Hindlimb muscle (tissue), 1 donor: ENCODE data around the gene CEP164. TPM values are rescaled to one million over a fixed set of nuclear protein-coding genes. Genes with fewer than 3 reads are reported as not detected.

ENCODE experiments used
- DNase-seq: peaks from one replicate; pipeline ENCODE4 v3.0.0-alpha.2; 2013
- polyA plus RNA-seq: library from polyadenylated mRNA; unstranded; fragments of 120-200 nt; gene quantifications from one replicate; pipeline ENCODE4 v1.2.1, GENCODE V29; 2013; ENCODE audit not compliant: insufficient read length

CEP164 gene
- polyA plus RNA-seq, result 13.2 TPM

GRCh38 chr11:117327567-117328374 lies at the start of gene CEP164:
TSS of gene CEP164 (plus strand) at chr11:117327854. CDS start at chr11:117338587, 10,733 bp downstream.
- peak; percentile 95 for DNase-seq

DNA sequence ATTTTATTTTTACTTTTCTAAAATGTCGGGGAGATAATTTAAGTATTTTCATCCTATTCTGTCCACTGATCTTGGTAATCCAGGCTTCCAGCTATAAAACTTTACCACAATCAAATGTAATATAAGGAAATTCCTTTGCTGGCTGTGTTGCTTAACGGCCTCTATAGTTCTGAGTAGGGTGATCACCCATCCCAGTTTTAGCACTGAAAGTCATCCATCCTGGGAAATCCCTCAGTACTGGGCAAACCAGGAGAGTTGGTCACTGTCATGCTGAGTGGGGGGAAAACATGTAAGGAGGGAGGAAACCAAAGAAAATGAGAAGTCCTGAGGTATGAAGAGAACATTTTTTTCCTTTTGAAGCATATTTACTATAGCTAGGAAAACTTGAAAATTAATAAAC lies 49.3 kb upstream of the CEP164 start:
- no peak for DNase-seq

DNA sequence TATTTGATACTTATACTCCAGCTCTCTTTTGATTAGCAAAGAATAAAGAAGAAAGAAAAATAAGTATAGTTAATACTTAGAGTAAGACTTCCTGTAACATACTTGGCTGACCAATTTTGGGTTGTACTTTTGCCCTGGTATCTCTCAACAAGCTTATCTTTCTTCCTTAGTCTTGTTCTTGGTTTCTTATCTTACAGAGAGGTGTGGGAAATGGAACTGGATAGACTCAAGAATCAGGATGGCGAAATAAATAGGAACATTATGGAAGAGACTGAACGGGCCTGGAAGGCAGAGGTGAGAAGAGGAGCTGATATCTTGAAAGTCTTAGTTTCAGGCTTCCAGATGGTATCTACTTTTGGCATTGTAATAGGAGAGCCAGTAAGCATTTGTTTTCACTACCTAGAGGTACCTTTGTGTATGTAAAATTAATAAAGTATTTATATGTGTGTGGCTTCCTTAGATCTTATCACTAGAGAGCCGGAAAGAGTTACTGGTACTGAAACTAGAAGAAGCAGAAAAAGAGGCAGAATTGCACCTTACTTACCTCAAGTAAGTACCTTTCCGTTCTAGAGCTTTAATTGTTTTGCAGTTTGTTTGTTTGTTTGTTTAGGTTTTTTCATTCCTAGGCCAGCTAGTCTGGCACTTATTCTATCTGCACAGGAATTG lies 47.8 kb upstream of the CEP164 start:
- no peak for DNase-seq

DNA sequence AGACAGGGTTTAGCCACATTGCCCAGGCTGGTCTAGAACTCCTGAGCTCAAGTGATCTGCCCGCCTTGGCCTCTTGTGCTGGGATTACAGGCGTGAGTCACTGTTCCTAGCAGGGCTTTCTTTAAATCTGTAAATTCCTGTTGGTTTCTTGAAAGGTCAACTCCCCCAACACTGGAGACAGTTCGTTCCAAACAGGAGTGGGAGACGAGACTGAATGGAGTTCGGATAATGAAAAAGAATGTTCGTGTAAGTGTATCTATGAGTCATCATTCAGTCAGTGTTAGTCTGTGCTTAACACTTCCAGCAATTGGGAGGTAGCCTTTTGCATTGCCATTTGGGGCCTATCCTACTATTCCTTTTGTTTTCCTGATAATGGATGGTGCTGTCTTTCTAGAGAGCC lies 46.5 kb upstream of the CEP164 start:
- no peak for DNase-seq

DNA sequence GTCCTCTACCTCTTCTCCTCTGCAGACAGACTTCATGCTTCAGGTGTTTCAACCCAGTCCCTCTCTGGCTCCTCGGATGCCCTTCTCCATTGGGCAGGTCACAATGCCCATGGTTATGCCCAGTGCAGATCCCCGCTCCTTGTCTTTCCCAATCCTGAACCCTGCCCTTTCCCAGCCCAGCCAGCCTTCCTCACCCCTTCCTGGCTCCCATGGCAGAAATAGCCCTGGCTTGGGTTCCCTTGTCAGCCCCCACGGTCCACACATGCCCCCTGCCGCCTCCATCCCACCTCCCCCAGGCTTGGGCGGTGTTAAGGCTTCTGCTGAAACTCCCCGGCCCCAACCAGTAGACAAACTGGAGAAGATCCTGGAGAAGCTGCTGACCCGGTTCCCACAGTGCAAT lies 45.8 kb upstream of the CEP164 start:
- DNase-seq, result no peak

GRCh38 chr11:117282956-117283355 lies 44.7 kb upstream of the CEP164 start:
- no peak for DNase-seq

- no peak for DNase-seq
These were observed 43.6 kb upstream of the CEP164 start for GRCh38 chr11:117284053-117284452.

GRCh38 chr11:117286588-117286987 lies 41.1 kb upstream of the CEP164 start:
- no peak for DNase-seq

DNA sequence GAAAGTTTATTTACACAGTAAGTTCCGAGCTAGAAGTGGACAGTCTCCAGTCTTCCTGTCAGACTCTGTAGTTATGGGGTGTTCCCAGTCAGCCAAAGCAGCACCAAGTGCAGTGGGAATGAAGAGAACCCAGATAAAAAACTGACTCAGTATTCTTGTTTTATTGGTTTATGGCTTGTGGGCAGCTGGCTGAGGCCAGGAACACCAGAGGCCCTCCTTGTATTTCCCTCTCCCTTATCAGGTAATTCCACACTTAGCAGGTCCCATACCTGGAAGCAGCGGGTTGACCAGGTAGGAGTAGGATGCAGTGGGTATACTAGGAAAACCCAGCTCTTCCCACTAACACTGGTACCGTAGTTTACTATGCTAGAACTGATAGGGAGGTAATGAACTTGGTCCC lies 40.0 kb upstream of the CEP164 start:
- DNase-seq, result no peak

GRCh38 chr11:117289795-117290194 lies 37.9 kb upstream of the CEP164 start:
- no peak for DNase-seq

GRCh38 chr11:117290809-117291396 lies 36.8 kb upstream of the CEP164 start, which contains the start of gene BACE1-AS:
TSS of gene BACE1-AS (plus strand) at chr11:117291346.
- DNase-seq, result no peak

DNA sequence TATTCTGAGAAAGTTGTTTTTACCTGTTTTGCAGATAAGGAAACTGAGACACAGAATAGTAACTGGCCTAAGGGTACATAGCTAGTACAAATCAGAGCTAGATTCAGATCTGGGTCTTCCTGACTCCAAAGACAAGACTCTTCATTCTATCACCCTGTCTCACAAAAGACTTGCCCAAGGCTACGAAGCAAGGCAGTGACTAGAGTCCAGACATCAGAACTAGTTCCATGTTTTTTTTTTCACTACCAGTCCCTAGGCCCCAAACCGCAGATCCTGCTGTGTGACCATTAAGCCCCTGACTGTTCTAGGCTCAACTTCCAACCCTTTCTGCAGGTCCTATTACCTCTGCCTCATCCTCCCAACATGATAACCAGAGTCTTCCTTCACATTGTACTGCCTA lies 35.0 kb upstream of the CEP164 start:
- DNase-seq, result no peak

DNA sequence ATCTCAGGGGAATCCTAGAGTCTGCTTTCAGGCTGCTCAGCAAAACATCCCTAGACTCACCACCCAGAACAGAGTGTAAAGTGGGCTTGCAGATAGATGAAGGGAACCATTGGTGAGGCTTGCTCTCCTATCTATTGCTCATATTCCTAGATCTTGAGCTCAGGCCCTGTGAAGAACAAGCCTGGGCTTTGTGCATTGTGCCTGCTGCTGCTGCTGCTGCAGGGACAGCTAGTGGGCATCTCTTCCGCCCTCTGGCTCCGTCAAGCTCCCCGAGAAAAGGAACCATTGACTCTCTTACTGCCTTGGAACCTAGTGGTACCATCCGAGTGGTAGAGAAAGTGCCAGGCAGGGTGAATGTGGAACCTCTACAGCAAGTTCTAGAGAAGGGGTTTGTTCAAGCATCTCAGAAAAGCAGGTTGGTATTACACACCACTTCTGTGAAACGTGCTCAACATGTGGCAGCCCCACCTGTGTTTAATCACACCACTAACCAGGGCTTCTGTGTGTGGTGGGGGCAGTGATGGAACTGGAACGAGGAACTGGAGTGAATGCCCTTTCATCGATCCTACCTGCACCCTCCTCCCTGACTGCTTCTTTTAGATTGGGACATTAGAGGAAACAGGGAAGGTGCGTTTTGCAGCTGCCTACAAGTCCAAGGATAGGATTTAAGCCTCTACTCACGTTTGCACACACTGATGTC lies 32.1 kb upstream of the CEP164 start:
- no peak for DNase-seq

DNA sequence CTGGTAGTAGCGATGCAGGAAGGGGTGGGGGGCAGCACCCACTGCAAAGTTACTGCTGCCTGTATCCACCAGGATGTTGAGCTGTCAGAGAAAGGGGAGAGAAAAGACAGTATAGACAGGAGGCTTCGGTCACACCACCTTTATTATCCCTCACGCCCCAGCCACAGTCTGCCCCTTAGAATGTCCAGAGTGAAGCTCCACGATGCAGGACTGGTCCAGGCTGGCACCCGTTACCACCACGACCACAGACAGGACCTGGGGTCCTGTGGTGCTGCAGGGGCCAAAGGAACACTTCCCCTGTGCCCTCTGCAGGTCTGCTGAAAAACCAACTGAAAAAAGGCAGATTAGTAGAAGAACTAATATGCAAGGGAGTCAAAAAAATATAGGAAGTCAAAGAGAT lies 30.8 kb upstream of the CEP164 start:
- no peak for DNase-seq

DNA sequence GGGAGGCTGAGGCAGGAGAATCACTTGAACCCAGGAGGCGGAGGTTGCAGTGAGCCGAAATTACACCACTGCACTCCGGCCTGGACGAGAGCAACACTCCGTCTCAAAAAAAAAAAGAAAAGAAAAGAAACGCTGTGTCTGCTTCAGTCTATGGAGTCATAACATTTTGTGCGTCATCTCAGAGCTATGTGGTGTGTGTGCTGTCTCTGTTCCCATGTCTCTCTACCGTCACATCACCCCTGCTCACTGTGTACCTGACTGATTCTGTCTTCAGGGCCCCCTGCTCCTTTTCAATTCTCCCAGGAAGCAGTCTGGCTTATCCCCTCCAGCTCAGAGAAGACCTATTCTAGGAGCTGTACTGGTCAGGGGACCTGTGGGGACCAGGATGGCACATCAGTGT lies 29.5 kb upstream of the CEP164 start:
- DNase-seq, result no peak

DNA sequence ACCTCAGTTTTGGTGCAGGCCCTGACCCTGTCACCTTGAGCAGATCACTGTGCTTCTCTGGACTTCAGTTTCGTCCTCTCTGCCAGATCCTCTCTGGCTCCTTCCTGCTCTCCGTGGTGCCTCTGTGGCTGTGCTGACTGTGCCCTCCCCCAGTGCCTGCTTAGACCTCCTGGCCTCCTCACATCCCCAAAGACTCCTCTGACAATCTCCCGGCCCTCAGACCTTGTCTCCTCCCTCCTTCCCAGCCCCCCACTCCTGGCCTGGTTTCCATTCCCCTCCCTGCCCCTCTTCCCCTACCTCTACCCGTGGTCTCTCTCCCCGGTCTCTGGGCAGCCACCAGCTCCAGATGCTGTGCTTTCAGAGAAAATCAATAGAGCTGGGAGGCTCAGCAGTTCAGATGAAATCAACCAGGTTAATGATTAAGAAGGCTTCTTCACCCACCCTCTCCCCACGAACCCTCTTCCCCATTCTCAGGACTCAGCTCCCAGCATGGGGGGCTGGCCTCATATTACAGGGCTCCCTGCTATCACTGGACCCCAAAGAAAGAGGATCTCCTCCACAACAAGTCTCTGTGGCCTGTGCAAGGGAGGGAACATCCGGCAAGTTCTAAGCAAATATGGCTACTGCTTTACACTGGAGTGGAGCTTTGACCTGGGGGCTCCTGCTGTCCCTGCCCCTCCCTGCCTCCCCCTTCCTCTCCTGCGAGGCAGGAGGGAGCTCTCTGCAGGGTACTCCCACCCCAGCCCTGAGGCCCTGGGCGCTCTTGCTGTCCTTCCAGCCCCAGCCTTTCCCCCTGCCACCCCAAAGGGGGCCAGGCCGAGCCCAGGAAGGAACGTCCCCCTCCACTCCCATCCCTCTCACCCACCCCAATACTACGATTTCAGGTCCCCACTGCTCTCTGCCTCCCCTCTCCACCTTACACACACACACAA lies 28.0 kb upstream of the CEP164 start:
- no peak for DNase-seq

- DNase-seq, result no peak
These were observed 27.4 kb upstream of the CEP164 start for GRCh38 chr11:117300283-117300663.

GRCh38 chr11:117300773-117301172 lies 26.9 kb upstream of the CEP164 start:
- DNase-seq, result no peak

- DNase-seq, result no peak
These were observed 25.4 kb upstream of the CEP164 start for GRCh38 chr11:117302228-117302627.

DNA sequence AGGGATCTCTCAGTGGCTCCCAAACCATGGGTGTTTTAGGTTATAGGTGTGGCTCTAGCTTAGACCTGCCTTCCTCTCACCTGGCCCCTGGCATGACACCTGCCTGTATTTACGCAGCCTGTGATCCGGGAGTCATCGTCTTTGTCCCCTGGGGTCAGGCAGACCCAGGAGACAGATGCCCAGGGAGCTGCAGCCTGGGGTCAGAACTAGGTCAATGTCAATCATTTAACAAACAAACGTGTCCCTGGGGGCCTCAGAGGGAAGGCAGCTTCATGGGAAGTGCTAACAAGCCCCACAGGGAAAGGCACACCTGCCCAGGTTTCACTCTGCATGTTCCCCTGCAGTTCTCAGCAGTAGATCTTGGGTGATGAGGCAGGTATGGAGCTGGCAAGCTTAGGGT lies 24.6 kb upstream of the CEP164 start:
- no peak for DNase-seq

GRCh38 chr11:117303646-117304315 lies 23.9 kb upstream of the CEP164 start:
- no peak for DNase-seq
